ENCODE results near the gene MYZAP. TPM values are rescaled to one million over a fixed set of nuclear protein-coding genes. Genes with fewer than 3 reads are reported as not detected.

MYZAP gene
- polyA plus RNA-seq, 6 donors from 2014 or later: 4.5 to 15.3 (median 7.4) TPM

- H3K4me3 Mint-ChIP-seq: no peak overlapping the region
- ATAC-seq (ENCODE audit: low read depth in 2 of 2) (no peak), DNase-seq (no peak)
- H3K9me3 Mint-ChIP-seq: peaks cover 0 to 2% (median 0%) of the 10 kb centered on the region in 7 donors
- H3K27ac Mint-ChIP-seq: peak overlapping the region in 1 of 6 donors; percentile 16
- H3K27me3 Mint-ChIP-seq: peaks cover 0 to 17% (median 0%) of the 10 kb centered on the region in 3 donors
- H3K36me3 Mint-ChIP-seq: no peaks in the 10 kb centered on the region
- no peaks in the 10 kb centered on the region for H3K4me1 Mint-ChIP-seq
Observed at GRCh38 chr15:57554063-57554811, 37.5 kb upstream of the MYZAP start.

- no peak for ATAC-seq (ENCODE audit: low read depth in 2 of 2)
- Mint-ChIP-seq H3K27ac (no peak overlapping the region), H3K27me3 (peaks cover 0 to 22% (median 0%) of the 10 kb centered on the region in 3 donors), H3K36me3 (no peaks in the 10 kb centered on the region), H3K9me3 (peaks cover 0 to 2% (median 0%) of the 10 kb centered on the region in 7 donors), H3K4me3 (no peak overlapping the region), H3K4me1 (peaks cover 0 to 1% (median under 1%) of the 10 kb centered on the region in 3 donors)
- no peak for DNase-seq
Observed at GRCh38 chr15:57554812-57555179, 36.9 kb upstream of the MYZAP start.

- Mint-ChIP-seq H3K27me3 (peaks cover 0 to 22% (median 0%) of the 10 kb centered on the region in 3 donors), H3K9me3 (peaks cover 0 to 2% (median 0%) of the 10 kb centered on the region in 7 donors), H3K36me3 (no peaks in the 10 kb centered on the region), H3K4me1 (peaks cover 2 to 6% (median 5%) of the 10 kb centered on the region in 3 donors), H3K27ac (no peak overlapping the region), H3K4me3 (no peak overlapping the region)
- DNase-seq: no peak
- ATAC-seq (ENCODE audit: low read depth in 2 of 2): no peak
Observed at GRCh38 chr15:57555270-57555669, 36.4 kb upstream of the MYZAP start.

- Mint-ChIP-seq H3K4me1 (peaks cover 6 to 12% (median 9%) of the 10 kb centered on the region in 3 donors), H3K27ac (peak overlapping the region in 3 of 6 donors; percentile 1 to 39 (median 11)), H3K4me3 (no peak overlapping the region), H3K36me3 (no peaks in the 10 kb centered on the region), H3K27me3 (peaks cover 0 to 20% (median 0%) of the 10 kb centered on the region in 3 donors), H3K9me3 (peaks cover 0 to 2% (median 0%) of the 10 kb centered on the region in 7 donors)
- ATAC-seq (ENCODE audit: low read depth in 2 of 2) (no peak), DNase-seq (no peak)
Observed at GRCh38 chr15:57556040-57556439, 35.7 kb upstream of the MYZAP start.

- peaks cover 0 to 2% (median 0%) of the 10 kb centered on the region in 7 donors for H3K9me3 Mint-ChIP-seq
- ATAC-seq (ENCODE audit: low read depth in 2 of 2) (no peak), DNase-seq (no peak)
- peaks cover 13 to 24% (median 21%) of the 10 kb centered on the region in 3 donors for H3K4me1 Mint-ChIP-seq
- peak overlapping the region in 1 of 6 donors; percentile 27 for H3K27ac Mint-ChIP-seq
- H3K27me3 Mint-ChIP-seq: peaks cover 0 to 18% (median 0%) of the 10 kb centered on the region in 3 donors
- no peak overlapping the region for H3K4me3 Mint-ChIP-seq
- H3K36me3 Mint-ChIP-seq: no peaks in the 10 kb centered on the region
Observed at GRCh38 chr15:57557267-57557666, 34.4 kb upstream of the MYZAP start.

GRCh38 chr15:57557810-57558209, 33.9 kb upstream of the MYZAP start:
- Mint-ChIP-seq H3K36me3 (no peaks in the 10 kb centered on the region), H3K27ac (no peak overlapping the region), H3K4me1 (peaks cover 18 to 30% (median 27%) of the 10 kb centered on the region in 3 donors), H3K27me3 (peaks cover 0 to 18% (median 0%) of the 10 kb centered on the region in 3 donors), H3K4me3 (no peak overlapping the region), H3K9me3 (peaks cover 0 to 2% (median 0%) of the 10 kb centered on the region in 7 donors)
- ATAC-seq (ENCODE audit: low read depth in 2 of 2) (no peak), DNase-seq (no peak)

- H3K4me3 Mint-ChIP-seq: peak overlapping the region in 1 of 8 donors; percentile 53
- no peaks in the 10 kb centered on the region for H3K36me3 Mint-ChIP-seq
- H3K4me1 Mint-ChIP-seq: peaks cover 18 to 42% (median 36%) of the 10 kb centered on the region in 3 donors
- H3K27ac Mint-ChIP-seq: no peak overlapping the region
- H3K27me3 Mint-ChIP-seq: peaks cover 0 to 18% (median 0%) of the 10 kb centered on the region in 3 donors
- ATAC-seq (ENCODE audit: low read depth in 2 of 2) (peak; percentile 38 to 49), DNase-seq (peak; percentile 64)
- peaks cover 0 to 2% (median 0%) of the 10 kb centered on the region in 7 donors for H3K9me3 Mint-ChIP-seq
Observed at GRCh38 chr15:57559875-57560274, 31.8 kb upstream of the MYZAP start.

GRCh38 chr15:57561041-57561711, 30.5 kb upstream of the MYZAP start:
- Mint-ChIP-seq H3K4me1 (peaks cover 27 to 53% (median 45%) of the 10 kb centered on the region in 3 donors), H3K27ac (peak overlapping the region; percentile 52 to 89 (median 74)), H3K27me3 (peaks cover 0 to 18% (median 0%) of the 10 kb centered on the region in 3 donors), H3K36me3 (no peaks in the 10 kb centered on the region), H3K4me3 (peak overlapping the region; percentile 14 to 83 (median 77)), H3K9me3 (peaks cover 0 to 2% (median 0%) of the 10 kb centered on the region in 7 donors)
- ATAC-seq (ENCODE audit: low read depth in 2 of 2) (peak; percentile 60 to 63), DNase-seq (peak; percentile 73)

- no peak for ATAC-seq (ENCODE audit: low read depth in 2 of 2)
- peaks cover 0 to 2% (median 0%) of the 10 kb centered on the region in 7 donors for H3K9me3 Mint-ChIP-seq
- H3K36me3 Mint-ChIP-seq: no peaks in the 10 kb centered on the region
- peak overlapping the region; percentile 52 to 92 (median 83) for H3K27ac Mint-ChIP-seq
- H3K27me3 Mint-ChIP-seq: peaks cover 0 to 9% (median 0%) of the 10 kb centered on the region in 3 donors
- no peak for DNase-seq
- peak overlapping the region in 7 of 8 donors; percentile 13 to 73 (median 40) for H3K4me3 Mint-ChIP-seq
- H3K4me1 Mint-ChIP-seq: peaks cover 30 to 61% (median 45%) of the 10 kb centered on the region in 3 donors
Observed at GRCh38 chr15:57562196-57562769, 29.4 kb upstream of the MYZAP start.

GRCh38 chr15:57563416-57563815, 28.3 kb upstream of the MYZAP start:
- H3K27me3 Mint-ChIP-seq: peaks cover 0 to 9% (median 0%) of the 10 kb centered on the region in 3 donors
- peak overlapping the region in 5 of 6 donors; percentile 24 to 56 (median 51) for H3K27ac Mint-ChIP-seq
- H3K9me3 Mint-ChIP-seq: peaks cover 0 to 2% (median 0%) of the 10 kb centered on the region in 7 donors
- H3K4me3 Mint-ChIP-seq: peak overlapping the region in 3 of 8 donors; percentile 11 to 67 (median 14)
- DNase-seq (no peak), ATAC-seq (ENCODE audit: low read depth in 2 of 2) (no peak)
- no peaks in the 10 kb centered on the region for H3K36me3 Mint-ChIP-seq
- H3K4me1 Mint-ChIP-seq: peaks cover 36 to 73% (median 51%) of the 10 kb centered on the region in 3 donors

- H3K4me1 Mint-ChIP-seq: peaks cover 43 to 81% (median 63%) of the 10 kb centered on the region in 3 donors
- peak overlapping the region in 7 of 8 donors; percentile 8 to 82 (median 62) for H3K4me3 Mint-ChIP-seq
- peak overlapping the region; percentile 44 to 95 (median 89) for H3K27ac Mint-ChIP-seq
- H3K9me3 Mint-ChIP-seq: no peaks in the 10 kb centered on the region
- peak; percentile 80 for DNase-seq
- ATAC-seq (ENCODE audit: low read depth in 2 of 2): peak; percentile 86
- peaks cover 0 to 7% of the 10 kb centered on the region in 2 donors for H3K36me3 Mint-ChIP-seq
- H3K27me3 Mint-ChIP-seq: peaks cover 0 to 7% (median 0%) of the 10 kb centered on the region in 3 donors
Observed at GRCh38 chr15:57565311-57565710, 26.4 kb upstream of the MYZAP start.

- Mint-ChIP-seq H3K9me3 (peaks cover 0 to 3% (median 0%) of the 10 kb centered on the region in 7 donors), H3K4me1 (peaks cover 32 to 74% (median 57%) of the 10 kb centered on the region in 3 donors), H3K27me3 (peaks cover 0 to 7% (median 0%) of the 10 kb centered on the region in 3 donors), H3K27ac (peak overlapping the region in 1 of 6 donors; percentile 19), H3K36me3 (peaks cover 0 to 7% of the 10 kb centered on the region in 2 donors), H3K4me3 (no peak overlapping the region)
- DNase-seq (no peak), ATAC-seq (ENCODE audit: low read depth in 2 of 2) (no peak)
Observed at GRCh38 chr15:57566834-57567233, 24.9 kb upstream of the MYZAP start.

- Mint-ChIP-seq H3K36me3 (peaks cover 0 to 7% of the 10 kb centered on the region in 2 donors), H3K4me3 (peak overlapping the region in 4 of 8 donors; percentile 13 to 49 (median 37)), H3K27ac (peak overlapping the region in 3 of 6 donors; percentile 45 to 66 (median 66)), H3K4me1 (peaks cover 28 to 63% (median 47%) of the 10 kb centered on the region in 3 donors), H3K9me3 (peaks cover 0 to 3% (median 0%) of the 10 kb centered on the region in 7 donors), H3K27me3 (peaks cover 0 to 7% (median 0%) of the 10 kb centered on the region in 3 donors)
- ATAC-seq (ENCODE audit: low read depth in 2 of 2) (no peak), DNase-seq (no peak)
Observed at GRCh38 chr15:57567891-57568290, 23.8 kb upstream of the MYZAP start.
